ENCODE data around the gene PRC1. TPM values are rescaled to one million over a fixed set of nuclear protein-coding genes. Genes with fewer than 3 reads are reported as not detected.
A peak's percentile ranks its signal among the peaks of the same experiment; 100 is the strongest.

Gene PRC1
- 196 TPM for polyA plus RNA-seq (2013, experiment 1 of 2)
- 191 TPM for polyA plus RNA-seq (2013, experiment 2 of 2)

GRCh38 chr15:90994417-90995311, at the start of gene PRC1:
TSS of gene PRC1 (minus strand) at chr15:90994535. CDS start at chr15:90994417, 118 bp downstream.
- H3K18ac ChIP-seq (ENCODE audit: low read length): peak within 1 kb of the TSS; percentile 97
- peaks cover 14 to 39% of the 10 kb centered on the region in 2 donors for H3K36me3 ChIP-seq (replicated peaks in 1 of 2; ENCODE audit: control insufficient read depth in 2 of 2, insufficient read depth in 2 of 2, low read length in 2 of 2)
- H2BK5ac ChIP-seq (ENCODE audit: low read length): peak within 1 kb of the TSS; percentile 93
- H2BK15ac ChIP-seq (ENCODE audit: low read length): peak within 1 kb of the TSS; percentile 98
- H3K23ac ChIP-seq (ENCODE audit: low read depth, low read length, poor library complexity): peak within 1 kb of the TSS; percentile 85
- H4K8ac ChIP-seq (ENCODE audit: low read depth, low read length): no peak within 1 kb of the TSS
- peak within 1 kb of the TSS; percentile 99 for H3K4ac ChIP-seq (ENCODE audit: low read length)
- peaks cover 7% of the 10 kb centered on the region for H3K79me1 ChIP-seq (ENCODE audit: low read depth, low read length)
- H3K4me3 ChIP-seq (ENCODE audit: low read length in 2 of 2): peak within 1 kb of the TSS; percentile 95 to 96
- DNase-seq (ENCODE audit: low spot score): peak; percentile 97
- no peak within 1 kb of the TSS for H2BK12ac ChIP-seq (ENCODE audit: low read length)
- no peaks in the 10 kb centered on the region for H3K4me1 ChIP-seq (ENCODE audit: control insufficient read depth in 2 of 2, insufficient read depth in 1 of 2, low read depth in 1 of 2, low read length in 2 of 2)
- H3K9me3 ChIP-seq (replicated peaks in 1 of 2; ENCODE audit: control insufficient read depth in 2 of 2, insufficient read depth in 1 of 2, low read depth in 1 of 2, low read length in 2 of 2): no peaks in the 10 kb centered on the region
- peak within 1 kb of the TSS; percentile 97 for H3K14ac ChIP-seq (ENCODE audit: low read length)
- peak within 1 kb of the TSS; percentile 77 for H3K27ac ChIP-seq (replicated peaks; ENCODE audit: low read length)
- peak within 1 kb of the TSS; percentile 88 for H2AFZ ChIP-seq (ENCODE audit: low read length)
- peak within 1 kb of the TSS; percentile 98 for H3K9ac ChIP-seq (ENCODE audit: low read depth, low read length, poor library complexity)
- WGBS, 2 donors (ENCODE audit: extremely low coverage in 2 of 2, insufficient read length in 2 of 2, insufficient replicate concordance in 1 of 2): no CpG with 5 or more reads among the region's 75 CpGs
- no peaks in the 10 kb centered on the region for H3K27me3 ChIP-seq (ENCODE audit: control insufficient read depth in 3 of 3, insufficient read depth in 3 of 3, low read depth in 1 of 3, low read length in 3 of 3)
- peak within 1 kb of the TSS; percentile 63 for H3K4me2 ChIP-seq (ENCODE audit: insufficient read depth, low read length, poor library complexity, severe bottlenecking)
- H2BK120ac ChIP-seq (ENCODE audit: low read depth, low read length): peak within 1 kb of the TSS; percentile 94
- peak within 1 kb of the TSS; percentile 99 for H2AK5ac ChIP-seq (ENCODE audit: low read depth, low read length)
- H4K91ac ChIP-seq (ENCODE audit: low read depth, low read length, poor library complexity): peak within 1 kb of the TSS; percentile 92

DNA sequence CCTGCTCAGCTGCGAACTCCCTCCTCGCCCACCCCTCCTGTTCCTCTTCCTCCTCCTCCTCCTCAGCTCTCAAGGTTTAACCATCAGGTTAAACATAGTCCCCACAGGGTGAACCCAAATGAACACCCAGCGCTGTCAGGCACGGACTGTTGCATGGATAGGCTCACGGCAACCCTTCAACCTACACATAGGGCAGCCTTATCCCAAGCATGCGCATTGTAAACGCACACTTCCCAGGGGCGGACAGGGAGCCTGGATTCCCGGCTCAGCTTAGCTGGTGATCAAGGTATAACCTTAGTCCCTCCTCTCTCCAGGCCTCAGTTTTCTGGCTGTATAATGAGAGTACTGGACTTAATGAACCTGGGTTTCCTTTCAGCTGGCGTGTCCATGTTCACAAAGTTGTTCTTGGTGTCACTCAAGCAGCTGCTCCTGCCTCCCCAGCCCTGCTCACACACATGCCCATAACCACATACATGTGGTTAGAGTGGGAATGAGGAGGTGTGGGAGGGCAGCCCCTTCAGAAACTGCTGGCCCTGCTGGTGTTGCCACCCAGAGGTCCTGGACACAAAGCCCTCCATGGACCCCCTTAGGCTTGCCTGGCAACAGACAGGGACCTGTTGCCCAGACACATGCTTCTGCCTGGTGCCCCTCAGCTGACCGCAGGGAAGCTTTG, 49.0 kb upstream of the PRC1 start:
- no peak overlapping the region for H3K14ac ChIP-seq (ENCODE audit: low read length)
- H3K27ac ChIP-seq (replicated peaks; ENCODE audit: low read length): no peak overlapping the region
- no peaks in the 10 kb centered on the region for H3K9me3 ChIP-seq (replicated peaks in 1 of 2; ENCODE audit: control insufficient read depth in 2 of 2, insufficient read depth in 1 of 2, low read depth in 1 of 2, low read length in 2 of 2)
- H2BK15ac ChIP-seq (ENCODE audit: low read length): no peak overlapping the region
- no peak overlapping the region for H2AFZ ChIP-seq (ENCODE audit: low read length)
- no peak overlapping the region for H3K4ac ChIP-seq (ENCODE audit: low read length)
- no peak overlapping the region for H4K91ac ChIP-seq (ENCODE audit: low read depth, low read length, poor library complexity)
- H2AK5ac ChIP-seq (ENCODE audit: low read depth, low read length): no peak overlapping the region
- no peak overlapping the region for H2BK5ac ChIP-seq (ENCODE audit: low read length)
- H2BK120ac ChIP-seq (ENCODE audit: low read depth, low read length): no peak overlapping the region
- H4K8ac ChIP-seq (ENCODE audit: low read depth, low read length): peak overlapping the region; percentile 23
- H3K23ac ChIP-seq (ENCODE audit: low read depth, low read length, poor library complexity): no peak overlapping the region
- H2BK12ac ChIP-seq (ENCODE audit: low read length): no peak overlapping the region
- H3K4me2 ChIP-seq (ENCODE audit: insufficient read depth, low read length, poor library complexity, severe bottlenecking): no peak overlapping the region
- H3K4me1 ChIP-seq (ENCODE audit: control insufficient read depth in 2 of 2, insufficient read depth in 1 of 2, low read depth in 1 of 2, low read length in 2 of 2): peaks cover 0 to under 1% of the 10 kb centered on the region in 2 donors
- peaks cover 0 to 26% (median 2%) of the 10 kb centered on the region in 3 experiments for H3K27me3 ChIP-seq (ENCODE audit: control insufficient read depth in 3 of 3, insufficient read depth in 3 of 3, low read depth in 1 of 3, low read length in 3 of 3)
- no peak overlapping the region for H3K9ac ChIP-seq (ENCODE audit: low read depth, low read length, poor library complexity)
- no peak overlapping the region for H3K18ac ChIP-seq (ENCODE audit: low read length)
- no peaks in the 10 kb centered on the region for H3K36me3 ChIP-seq (replicated peaks in 1 of 2; ENCODE audit: control insufficient read depth in 2 of 2, insufficient read depth in 2 of 2, low read length in 2 of 2)
- no peak overlapping the region for H3K4me3 ChIP-seq (ENCODE audit: low read length in 2 of 2)
- no peaks in the 10 kb centered on the region for H3K79me1 ChIP-seq (ENCODE audit: low read depth, low read length)
- DNase-seq (ENCODE audit: low spot score): no peak
- WGBS, 2 donors (ENCODE audit: extremely low coverage in 2 of 2, insufficient read length in 2 of 2, insufficient replicate concordance in 1 of 2): no CpG with 5 or more reads among the region's 11 CpGs

DNA sequence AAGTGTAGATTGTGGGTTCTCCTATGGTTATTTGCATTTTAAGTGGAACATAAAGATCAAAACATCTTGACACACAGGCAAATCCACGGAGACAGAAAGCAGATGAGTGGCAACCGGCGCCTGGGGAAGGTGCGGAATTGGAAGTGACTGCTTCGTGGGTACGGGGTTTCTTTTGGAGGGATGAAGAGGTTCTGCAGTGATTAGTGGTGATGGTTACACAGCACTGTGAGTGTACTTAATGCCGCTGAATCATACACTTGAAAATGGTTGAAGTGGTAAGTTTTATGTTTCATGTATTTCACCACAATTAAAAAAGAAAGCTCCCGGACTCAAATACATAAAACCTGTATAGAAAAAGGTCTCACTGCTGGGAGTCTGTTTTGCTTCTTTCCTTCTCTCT, 46.5 kb upstream of the PRC1 start:
- peaks cover 0 to 30% (median 0%) of the 10 kb centered on the region in 3 experiments for H3K27me3 ChIP-seq (ENCODE audit: control insufficient read depth in 3 of 3, insufficient read depth in 3 of 3, low read depth in 1 of 3, low read length in 3 of 3)
- no peak overlapping the region for H4K8ac ChIP-seq (ENCODE audit: low read depth, low read length)
- no peak overlapping the region for H2BK120ac ChIP-seq (ENCODE audit: low read depth, low read length)
- no peaks in the 10 kb centered on the region for H3K9me3 ChIP-seq (replicated peaks in 1 of 2; ENCODE audit: control insufficient read depth in 2 of 2, insufficient read depth in 1 of 2, low read depth in 1 of 2, low read length in 2 of 2)
- no peak for DNase-seq (ENCODE audit: low spot score)
- H3K9ac ChIP-seq (ENCODE audit: low read depth, low read length, poor library complexity): no peak overlapping the region
- no peak overlapping the region for H4K91ac ChIP-seq (ENCODE audit: low read depth, low read length, poor library complexity)
- no peak overlapping the region for H3K4me2 ChIP-seq (ENCODE audit: insufficient read depth, low read length, poor library complexity, severe bottlenecking)
- H3K4me1 ChIP-seq (ENCODE audit: control insufficient read depth in 2 of 2, insufficient read depth in 1 of 2, low read depth in 1 of 2, low read length in 2 of 2): peaks cover 0 to 2% of the 10 kb centered on the region in 2 donors
- no CpG with 5 or more reads among the region's 8 CpGs for WGBS, 2 donors (ENCODE audit: extremely low coverage in 2 of 2, insufficient read length in 2 of 2, insufficient replicate concordance in 1 of 2)
- H3K79me1 ChIP-seq (ENCODE audit: low read depth, low read length): no peaks in the 10 kb centered on the region
- no peak overlapping the region for H2AK5ac ChIP-seq (ENCODE audit: low read depth, low read length)
- no peak overlapping the region for H2AFZ ChIP-seq (ENCODE audit: low read length)
- no peak overlapping the region for H3K18ac ChIP-seq (ENCODE audit: low read length)
- no peak overlapping the region for H3K23ac ChIP-seq (ENCODE audit: low read depth, low read length, poor library complexity)
- no peak overlapping the region for H2BK5ac ChIP-seq (ENCODE audit: low read length)
- H3K4ac ChIP-seq (ENCODE audit: low read length): no peak overlapping the region
- no peak overlapping the region for H3K14ac ChIP-seq (ENCODE audit: low read length)
- H3K4me3 ChIP-seq (ENCODE audit: low read length in 2 of 2): no peak overlapping the region
- H3K27ac ChIP-seq (replicated peaks; ENCODE audit: low read length): no peak overlapping the region
- H3K36me3 ChIP-seq (replicated peaks in 1 of 2; ENCODE audit: control insufficient read depth in 2 of 2, insufficient read depth in 2 of 2, low read length in 2 of 2): no peaks in the 10 kb centered on the region
- H2BK15ac ChIP-seq (ENCODE audit: low read length): no peak overlapping the region
- H2BK12ac ChIP-seq (ENCODE audit: low read length): no peak overlapping the region

- Histone ChIP-seq H3K4me3 (ENCODE audit: low read length in 2 of 2) (no peak overlapping the region), H3K27me3 (ENCODE audit: control insufficient read depth in 3 of 3, insufficient read depth in 3 of 3, low read depth in 1 of 3, low read length in 3 of 3) (peaks cover 0 to 30% (median 0%) of the 10 kb centered on the region in 3 experiments), H4K8ac (ENCODE audit: low read depth, low read length) (peak overlapping the region; percentile 17), H3K36me3 (replicated peaks in 1 of 2; ENCODE audit: control insufficient read depth in 2 of 2, insufficient read depth in 2 of 2, low read length in 2 of 2) (no peaks in the 10 kb centered on the region), H2AFZ (ENCODE audit: low read length) (no peak overlapping the region), H3K4me1 (ENCODE audit: control insufficient read depth in 2 of 2, insufficient read depth in 1 of 2, low read depth in 1 of 2, low read length in 2 of 2) (peaks cover 0 to 2% of the 10 kb centered on the region in 2 donors), H3K18ac (ENCODE audit: low read length) (no peak overlapping the region), H3K79me1 (ENCODE audit: low read depth, low read length) (no peaks in the 10 kb centered on the region), H3K4ac (ENCODE audit: low read length) (no peak overlapping the region), H2BK5ac (ENCODE audit: low read length) (no peak overlapping the region), H4K91ac (ENCODE audit: low read depth, low read length, poor library complexity) (no peak overlapping the region), H2BK15ac (ENCODE audit: low read length) (no peak overlapping the region), H3K4me2 (ENCODE audit: insufficient read depth, low read length, poor library complexity, severe bottlenecking) (no peak overlapping the region), H3K23ac (ENCODE audit: low read depth, low read length, poor library complexity) (no peak overlapping the region), H2BK120ac (ENCODE audit: low read depth, low read length) (no peak overlapping the region), H2BK12ac (ENCODE audit: low read length) (no peak overlapping the region), H3K14ac (ENCODE audit: low read length) (peak overlapping the region; percentile 6), H3K27ac (replicated peaks; ENCODE audit: low read length) (no peak overlapping the region), H3K9me3 (replicated peaks in 1 of 2; ENCODE audit: control insufficient read depth in 2 of 2, insufficient read depth in 1 of 2, low read depth in 1 of 2, low read length in 2 of 2) (no peaks in the 10 kb centered on the region), H3K9ac (ENCODE audit: low read depth, low read length, poor library complexity) (no peak overlapping the region), H2AK5ac (ENCODE audit: low read depth, low read length) (no peak overlapping the region)
- DNase-seq (ENCODE audit: low spot score): no peak
- WGBS, 2 donors (ENCODE audit: extremely low coverage in 2 of 2, insufficient read length in 2 of 2, insufficient replicate concordance in 1 of 2): no CpG with 5 or more reads among the region's 3 CpGs
These were observed 45.7 kb upstream of the PRC1 start for GRCh38 chr15:91039996-91040395.

Measured in neuronal stem cell (in vitro differentiated cells).